PC-3 (cell line): Measurements from ENCODE around the gene OSBPL2.

Experiments used
- EZH2 ChIP-seq: fragments of 300-600 bp; sonication (generic); IDR thresholded peaks from one replicate; pipeline ENCODE4 v1.6.1; 2017; ENCODE audit warnings: antibody characterized with exemption, mild to moderate bottlenecking, low read length; ENCODE audit not compliant: unreplicated experiment
- EZH2phosphoT487 ChIP-seq: fragments of 300-600 bp; sonication (generic); IDR thresholded peaks from 2 replicates; pipeline ENCODE4 v1.6.1; 2018; ENCODE audit warnings: mild to moderate bottlenecking, antibody characterized with exemption, low read length, borderline replicate concordance
- TF ChIP-seq, protein P1 (sequence below): fragments of 300-600 bp; sonication (generic); conservative IDR thresholded peaks from 2 replicates; pipeline ENCODE4 v1.5.1; 2017; ENCODE audit warnings: antibody characterized with exemption, low read depth, mild to moderate bottlenecking, low read length

- TF ChIP-seq EZH2 (no peak), EZH2phosphoT487 (no peak)
- TF ChIP-seq, protein P1, sequence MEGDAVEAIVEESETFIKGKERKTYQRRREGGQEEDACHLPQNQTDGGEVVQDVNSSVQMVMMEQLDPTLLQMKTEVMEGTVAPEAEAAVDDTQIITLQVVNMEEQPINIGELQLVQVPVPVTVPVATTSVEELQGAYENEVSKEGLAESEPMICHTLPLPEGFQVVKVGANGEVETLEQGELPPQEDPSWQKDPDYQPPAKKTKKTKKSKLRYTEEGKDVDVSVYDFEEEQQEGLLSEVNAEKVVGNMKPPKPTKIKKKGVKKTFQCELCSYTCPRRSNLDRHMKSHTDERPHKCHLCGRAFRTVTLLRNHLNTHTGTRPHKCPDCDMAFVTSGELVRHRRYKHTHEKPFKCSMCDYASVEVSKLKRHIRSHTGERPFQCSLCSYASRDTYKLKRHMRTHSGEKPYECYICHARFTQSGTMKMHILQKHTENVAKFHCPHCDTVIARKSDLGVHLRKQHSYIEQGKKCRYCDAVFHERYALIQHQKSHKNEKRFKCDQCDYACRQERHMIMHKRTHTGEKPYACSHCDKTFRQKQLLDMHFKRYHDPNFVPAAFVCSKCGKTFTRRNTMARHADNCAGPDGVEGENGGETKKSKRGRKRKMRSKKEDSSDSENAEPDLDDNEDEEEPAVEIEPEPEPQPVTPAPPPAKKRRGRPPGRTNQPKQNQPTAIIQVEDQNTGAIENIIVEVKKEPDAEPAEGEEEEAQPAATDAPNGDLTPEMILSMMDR = no peak
Observed at GRCh38 chr20:62206388-62206775, 31.9 kb upstream of the OSBPL2 start.
